ENCODE results near the gene DDX20. TPM values are rescaled to one million over a fixed set of nuclear protein-coding genes. Genes with fewer than 3 reads are reported as not detected.

Gene DDX20
- total RNA-seq, 1 experiment from 2014 or later = 28.6 TPM

Other genes starting within 250 kb of the DDX20 start
- gene RAP1A, start 136.1 kb upstream of the DDX20 start, total RNA-seq (2014; rRNA removed; shearing (Covaris generic)) = 40.5 and 68.7 TPM in 2 replicates
- 2.9 TPM in 2 replicates for gene INKA2, start 16.5 kb upstream of the DDX20 start, total RNA-seq (2014; rRNA removed; shearing (Covaris generic))
- gene KCND3, start 233.8 kb downstream of the DDX20 start, total RNA-seq (2014; rRNA removed; shearing (Covaris generic)) = not detected in 2 replicates